MM.1S (cell line): ENCODE measurements around the gene SERPINA4.

Experiments used
- DNase-seq: peaks from one replicate; pipeline ENCODE4 v3.0.0-alpha.2; 2015
- H2AFZ ChIP-seq: fragments of 300-600 bp; sonication (generic); 2 replicates; pipeline ENCODE4 v1.6.0; 2016; ENCODE audit warnings: antibody characterized with exemption, low read length
- H3F3A ChIP-seq: fragments of 300-600 bp; sonication (generic); 2 replicates; pipeline ENCODE4 v1.6.1; 2016; ENCODE audit warnings: mild to moderate bottlenecking, antibody characterized with exemption, low read length, moderate library complexity, mixed read lengths; ENCODE audit not compliant: insufficient read depth
- H3K27ac ChIP-seq: fragments of 300-600 bp; sonication (generic); 2 replicates; pipeline ENCODE4 v1.5.1; 2016; ENCODE audit warnings: mild to moderate bottlenecking, low read length
- H3K27me3 ChIP-seq: fragments of 300-600 bp; sonication (generic); replicated peaks from 2 replicates; pipeline ENCODE4 v1.6.0; 2016; ENCODE audit warnings: low read length; ENCODE audit not compliant: insufficient read depth
- H3K36me3 ChIP-seq: fragments of 300-600 bp; sonication (generic); replicated peaks from 2 replicates; pipeline ENCODE4 v1.6.1; 2016; ENCODE audit warnings: mild to moderate bottlenecking, low read length, mixed read lengths; ENCODE audit not compliant: insufficient read depth
- H3K4me1 ChIP-seq: fragments of 300-600 bp; sonication (generic); 2 replicates; pipeline ENCODE4 v1.6.1; 2016; ENCODE audit warnings: low read length, mixed read lengths
- H3K4me2 ChIP-seq: fragments of 300-600 bp; sonication (generic); 2 replicates; pipeline ENCODE4 v1.6.0; 2016; ENCODE audit warnings: low read depth, low read length
- H3K4me3 ChIP-seq: fragments of 300-600 bp; sonication (generic); 2 replicates; pipeline ENCODE4 v1.5.1; 2016; ENCODE audit warnings: low read length, mixed read lengths
- H3K79me2 ChIP-seq: fragments of 300-600 bp; sonication (generic); 2 replicates; pipeline ENCODE4 v1.6.1; 2016; ENCODE audit warnings: mixed run types, low read length, mixed read lengths
- H3K9ac ChIP-seq: fragments of 300-600 bp; sonication (generic); 2 replicates; pipeline ENCODE4 v1.6.1; 2016; ENCODE audit warnings: low read length, mixed read lengths
- H3K9me2 ChIP-seq: fragments of 300-600 bp; sonication (generic); replicated peaks from 2 replicates; pipeline ENCODE4 v1.6.1; 2016; ENCODE audit warnings: mild to moderate bottlenecking, low read length, mixed read lengths; ENCODE audit not compliant: insufficient read depth
- H3K9me3 ChIP-seq: fragments of 300-600 bp; sonication (generic); replicated peaks from 2 replicates; pipeline ENCODE4 v1.6.1; 2016; ENCODE audit warnings: mild to moderate bottlenecking, low read length, mixed read lengths; ENCODE audit not compliant: insufficient read depth
- H4K20me1 ChIP-seq: fragments of 300-600 bp; sonication (generic); 2 replicates; pipeline ENCODE4 v1.6.1; 2016; ENCODE audit warnings: mild to moderate bottlenecking, low read length, moderate library complexity, mixed read lengths; ENCODE audit not compliant: insufficient read depth
- CTCF ChIP-seq: fragments of 300-600 bp; sonication (generic); IDR thresholded peaks from 2 replicates; pipeline ENCODE4 v1.5.1; 2016; ENCODE audit warnings: antibody characterized with exemption, low read length, mixed read lengths
- EZH2 ChIP-seq: fragments of 300-600 bp; sonication (generic); optimal IDR thresholded peaks from 2 replicates; pipeline ENCODE3; 2017; ENCODE audit warnings: low read depth, mild to moderate bottlenecking, antibody characterized with exemption, low read length, mixed read lengths
- EZH2phosphoT487 ChIP-seq: fragments of 300-600 bp; sonication (generic); IDR thresholded peaks from 2 replicates; pipeline ENCODE4 v1.6.1; 2018; ENCODE audit warnings: antibody characterized with exemption, low read length

SERPINA4 gene

GRCh38 chr14:94524093-94524492 is 37.1 kb upstream of the SERPINA4 start:
- Histone ChIP-seq H4K20me1 (no peaks in the 10 kb centered on the region), H3K27me3 (no peaks in the 10 kb centered on the region), H3K4me3 (no peak overlapping the region), H3K9me3 (no peaks in the 10 kb centered on the region), H3F3A (no peaks in the 10 kb centered on the region), H2AFZ (no peak overlapping the region), H3K4me1 (no peaks in the 10 kb centered on the region), H3K9me2 (no peaks in the 10 kb centered on the region), H3K79me2 (no peaks in the 10 kb centered on the region), H3K9ac (no peak overlapping the region), H3K4me2 (no peak overlapping the region), H3K36me3 (no peaks in the 10 kb centered on the region), H3K27ac (no peak overlapping the region)
- no peak for DNase-seq
- TF ChIP-seq EZH2: no peak
- no peak for TF ChIP-seq CTCF
- TF ChIP-seq EZH2phosphoT487: no peak

GRCh38 chr14:94531187-94531586 is 30.1 kb upstream of the SERPINA4 start:
- Histone ChIP-seq H4K20me1 (no peaks in the 10 kb centered on the region), H3F3A (no peaks in the 10 kb centered on the region), H3K4me3 (no peak overlapping the region), H3K9ac (no peak overlapping the region), H3K4me1 (no peaks in the 10 kb centered on the region), H2AFZ (no peak overlapping the region), H3K4me2 (no peak overlapping the region), H3K9me2 (no peaks in the 10 kb centered on the region), H3K9me3 (no peaks in the 10 kb centered on the region), H3K27me3 (no peaks in the 10 kb centered on the region), H3K36me3 (no peaks in the 10 kb centered on the region), H3K27ac (no peak overlapping the region), H3K79me2 (no peaks in the 10 kb centered on the region)
- TF ChIP-seq EZH2 (no peak), CTCF (no peak), EZH2phosphoT487 (no peak)
- no peak for DNase-seq

GRCh38 chr14:94532447-94532846 is 28.8 kb upstream of the SERPINA4 start:
- Histone ChIP-seq H3K4me2 (peak overlapping the region; percentile 32; the same call in 1 of the 2 replicates), H3F3A (no peaks in the 10 kb centered on the region), H3K36me3 (no peaks in the 10 kb centered on the region), H4K20me1 (no peaks in the 10 kb centered on the region), H3K9me3 (no peaks in the 10 kb centered on the region), H3K4me1 (no peaks in the 10 kb centered on the region), H3K79me2 (no peaks in the 10 kb centered on the region), H3K9me2 (no peaks in the 10 kb centered on the region), H3K27ac (no peak overlapping the region), H3K4me3 (no peak overlapping the region; the same call in 1 of the 2 replicates), H3K27me3 (no peaks in the 10 kb centered on the region), H2AFZ (no peak overlapping the region), H3K9ac (no peak overlapping the region)
- peak; percentile 25 for DNase-seq
- TF ChIP-seq EZH2 (no peak), EZH2phosphoT487 (no peak), CTCF (no peak)
